T-helper 22 cell (primary cell): ENCODE results near the gene CYBA.
A peak's percentile ranks its signal among the peaks of the same experiment; 100 is the strongest.
"Not testable (repeated sequence)": the region's sequence is repeated elsewhere in the genome, so short reads cannot be mapped to it uniquely, and the experiment has no call there.

Experiments used
- DNase-seq: peaks from one replicate; pipeline ENCODE4 v3.0.0-alpha.2; 2020; ENCODE audit warnings: low read depth

CYBA gene

GRCh38 chr16:88686062-88686438, 35.2 kb upstream of the CYBA start:
- DNase-seq = peak; percentile 51

DNA sequence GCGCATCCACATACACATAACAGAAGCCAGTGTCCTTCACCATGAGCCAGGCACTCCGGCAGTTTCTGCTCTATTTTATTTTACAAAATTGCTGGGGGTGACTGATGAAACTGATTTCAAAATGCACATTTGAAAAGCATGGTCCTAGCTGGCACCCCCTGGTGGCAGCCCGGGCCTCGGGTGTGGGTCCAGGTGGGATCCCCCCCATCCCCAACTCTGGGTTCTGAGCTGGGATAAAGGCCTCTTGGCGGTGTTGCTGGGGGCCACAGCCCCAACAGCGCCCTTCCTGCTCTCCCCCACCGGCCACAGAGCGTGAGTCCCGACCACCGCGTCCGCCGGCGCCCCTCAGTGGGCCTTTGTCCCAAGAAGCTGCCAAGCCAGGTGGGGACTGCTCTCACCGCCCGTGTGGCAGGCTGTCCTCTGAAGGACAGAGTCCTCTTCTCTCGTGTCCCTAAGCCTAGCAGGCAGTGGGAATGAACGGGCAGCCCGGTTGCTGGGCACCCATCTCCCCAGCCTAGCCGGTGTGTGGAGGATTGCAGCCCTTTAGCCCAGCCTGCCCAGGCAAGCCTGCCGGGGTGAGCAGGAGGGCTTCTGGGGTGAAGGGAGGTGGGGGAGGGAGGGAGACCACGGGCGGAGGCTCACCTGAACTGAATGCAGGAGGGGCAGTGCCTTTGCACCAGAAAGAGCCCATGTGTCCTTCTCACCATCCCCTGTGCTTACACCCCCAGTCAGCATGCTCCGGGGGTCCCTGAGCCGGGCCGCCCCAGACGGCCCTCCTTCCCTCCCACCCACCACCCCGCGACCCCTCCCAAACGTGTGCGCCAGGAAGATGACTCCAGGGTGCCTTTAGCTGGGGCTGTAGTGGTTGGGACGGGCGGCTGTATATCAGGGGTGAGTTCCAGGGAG, 34.6 kb upstream of the CYBA start:
- no peak for DNase-seq

DNA sequence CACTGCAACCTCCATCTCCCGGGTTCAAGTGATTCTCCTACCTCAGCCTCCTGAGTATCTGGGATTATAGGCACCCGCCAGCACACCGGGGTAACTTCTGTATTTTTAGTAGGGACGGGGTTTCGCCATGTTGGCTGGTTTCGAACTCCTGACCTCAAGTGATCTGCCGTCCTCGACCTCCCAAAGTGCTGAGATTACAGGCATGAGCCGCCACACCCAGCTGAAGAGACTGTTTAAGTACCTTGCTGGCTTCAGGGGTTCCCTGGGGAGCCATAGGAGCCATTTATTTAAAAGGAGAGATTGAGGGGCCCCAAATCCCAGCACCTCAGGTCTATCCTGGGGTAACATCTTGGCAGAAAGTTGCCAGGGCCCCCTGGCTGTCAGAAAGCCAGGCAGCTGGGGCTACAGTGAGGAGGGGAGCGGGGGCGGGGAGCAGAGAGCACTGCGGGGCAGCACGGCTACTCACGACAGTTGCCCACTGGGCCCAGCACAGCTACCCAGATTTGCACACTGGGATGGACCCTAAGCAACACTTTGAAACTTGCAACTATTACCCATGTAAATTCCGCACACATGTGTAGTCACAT, 33.8 kb upstream of the CYBA start:
- DNase-seq = no peak

GRCh38 chr16:88681709-88682451, 31.0 kb upstream of the CYBA start:
- DNase-seq = peak; percentile 45

GRCh38 chr16:88681084-88681680, 30.3 kb upstream of the CYBA start:
- DNase-seq = no peak

- DNase-seq = no peak
Observed at GRCh38 chr16:88680554-88681083, 29.8 kb upstream of the CYBA start.

- no peak for DNase-seq
Observed at GRCh38 chr16:88678224-88678979, 27.5 kb upstream of the CYBA start.

DNA sequence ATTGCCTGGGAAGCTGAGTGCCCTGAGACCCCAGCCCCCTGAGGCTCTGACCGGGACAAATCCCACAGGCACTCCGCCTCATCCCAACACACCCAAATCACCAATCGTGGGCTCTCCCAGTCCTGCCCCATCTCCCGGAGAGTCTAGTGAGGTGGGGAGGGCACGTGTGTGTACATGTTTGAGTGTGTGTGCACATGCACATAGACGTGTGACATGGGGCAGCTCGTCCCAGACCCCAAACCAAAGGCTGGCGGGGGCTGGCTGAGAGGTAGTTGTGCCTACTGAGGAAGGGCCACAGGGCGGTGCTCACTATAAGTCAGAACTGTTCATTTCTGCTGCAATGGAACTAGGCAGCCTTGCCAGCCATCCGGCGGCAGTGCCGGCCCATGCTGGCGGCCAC, 26.9 kb upstream of the CYBA start:
- no peak for DNase-seq

GRCh38 chr16:88676502-88677242, 25.8 kb upstream of the CYBA start:
- no peak for DNase-seq

- DNase-seq = no peak
Observed at GRCh38 chr16:88673716-88674379, 23.0 kb upstream of the CYBA start.

DNA sequence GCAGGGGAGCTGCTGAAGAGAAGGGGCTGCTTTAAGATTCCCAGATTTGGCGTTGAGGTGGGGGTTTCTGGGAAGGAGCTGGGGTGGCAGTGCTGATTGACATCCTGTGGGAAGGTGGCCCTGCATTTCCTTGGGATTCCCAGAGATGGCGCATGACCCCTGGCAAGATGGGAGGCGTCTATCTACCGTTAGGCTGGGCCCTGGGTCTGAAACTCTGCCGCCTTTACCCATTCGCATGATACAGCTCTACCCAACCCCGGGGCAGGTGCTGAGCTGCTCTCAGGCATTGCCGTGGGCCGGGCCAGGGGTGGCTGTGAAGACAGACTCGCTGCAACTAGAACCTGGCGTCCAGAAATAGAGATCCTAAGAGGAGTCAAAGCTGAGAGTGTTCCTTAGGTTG, 21.9 kb upstream of the CYBA start:
- no peak for DNase-seq

DNA sequence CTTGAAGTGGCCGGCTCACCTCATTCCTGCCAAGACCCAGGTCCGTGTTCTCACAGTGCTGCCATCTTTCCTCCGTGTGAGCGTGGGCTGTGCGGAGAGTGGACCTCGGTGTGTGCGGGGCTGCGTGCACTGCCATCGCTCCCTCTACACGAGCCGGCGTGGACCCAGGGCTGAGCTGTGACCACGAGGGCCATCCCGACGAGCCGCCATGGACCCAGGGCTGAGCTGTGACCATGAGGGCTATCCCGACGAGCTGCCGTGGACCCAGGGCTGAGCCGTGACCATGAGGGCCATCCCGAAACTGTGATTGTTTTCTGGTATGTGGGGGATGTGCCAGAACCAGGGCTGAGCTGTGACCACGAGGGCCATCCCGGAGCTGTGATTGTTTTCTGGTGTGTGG, 21.0 kb upstream of the CYBA start:
- no peak for DNase-seq

DNA sequence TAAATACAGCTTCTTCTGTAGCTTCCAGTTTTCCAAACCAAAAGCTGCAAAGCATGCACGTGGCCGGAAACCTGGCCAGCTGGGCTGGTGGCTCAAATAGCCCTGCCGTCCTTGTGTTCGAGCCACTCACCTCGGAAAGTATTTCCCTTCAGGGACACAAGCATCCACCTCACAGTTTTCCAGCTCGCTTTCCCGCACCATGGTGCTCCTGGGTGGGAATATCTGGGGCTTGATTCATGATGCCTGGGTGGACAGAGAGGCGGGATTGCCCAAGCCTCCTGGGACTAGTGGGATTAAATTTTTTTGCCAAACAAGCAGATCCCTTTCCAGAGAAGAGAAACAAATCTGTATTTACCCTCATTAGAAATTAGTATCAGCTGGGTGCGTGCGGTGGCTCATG, 19.1 kb upstream of the CYBA start:
- DNase-seq = no peak

GRCh38 chr16:88669493-88669892, 18.6 kb upstream of the CYBA start:
- not testable (repeated sequence) for DNase-seq

- DNase-seq = no peak
Observed at GRCh38 chr16:88667461-88667860, 16.6 kb upstream of the CYBA start.

- DNase-seq = no peak
Observed at GRCh38 chr16:88665570-88665969, 14.7 kb upstream of the CYBA start.

GRCh38 chr16:88665148-88665547, 14.3 kb upstream of the CYBA start:
- no peak for DNase-seq

DNA sequence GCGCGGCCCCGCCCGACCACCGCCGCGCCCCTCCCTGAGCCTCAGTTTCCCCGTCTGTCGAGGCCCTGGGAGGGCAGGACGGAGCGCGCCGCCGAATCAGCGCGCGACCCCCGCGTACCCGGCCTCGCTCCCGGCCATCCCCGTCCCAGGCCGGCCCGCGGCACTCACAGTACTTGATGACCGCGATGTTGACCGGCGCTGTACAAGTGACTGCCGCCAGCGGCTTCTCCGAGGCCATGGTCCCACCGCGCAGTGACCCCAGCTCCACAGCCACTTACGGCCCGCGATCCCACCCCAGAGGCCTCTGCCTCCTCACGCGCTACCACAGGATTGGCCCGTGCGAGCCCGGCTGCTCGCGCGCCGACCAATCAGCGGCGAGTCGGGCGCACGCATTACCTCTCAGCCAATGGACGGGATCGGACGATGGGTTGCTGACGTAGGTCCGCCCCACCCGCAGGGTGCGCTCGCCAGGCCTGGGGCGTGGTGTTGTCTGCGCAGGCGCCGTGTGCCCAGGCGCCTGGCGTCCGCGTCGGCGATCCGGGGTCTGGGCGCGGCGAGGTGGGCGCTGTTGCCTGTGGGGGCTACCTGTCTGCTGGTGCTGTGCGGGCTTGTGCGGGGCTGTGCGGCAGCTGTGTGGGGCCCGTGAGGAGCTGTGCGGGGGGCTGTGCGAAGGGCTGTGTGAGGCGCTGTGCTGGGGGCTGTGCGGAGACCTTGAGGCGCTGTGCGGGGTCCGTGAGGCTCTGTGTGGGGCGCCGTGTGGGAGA, 12.2 kb upstream of the CYBA start, which contains the start of gene MVD:
TSS of gene MVD (minus strand) at position 249 of the 764 bp plus-strand sequence. CDS start at position 238, 11 bp downstream.
- DNase-seq = peak; percentile 94

DNA sequence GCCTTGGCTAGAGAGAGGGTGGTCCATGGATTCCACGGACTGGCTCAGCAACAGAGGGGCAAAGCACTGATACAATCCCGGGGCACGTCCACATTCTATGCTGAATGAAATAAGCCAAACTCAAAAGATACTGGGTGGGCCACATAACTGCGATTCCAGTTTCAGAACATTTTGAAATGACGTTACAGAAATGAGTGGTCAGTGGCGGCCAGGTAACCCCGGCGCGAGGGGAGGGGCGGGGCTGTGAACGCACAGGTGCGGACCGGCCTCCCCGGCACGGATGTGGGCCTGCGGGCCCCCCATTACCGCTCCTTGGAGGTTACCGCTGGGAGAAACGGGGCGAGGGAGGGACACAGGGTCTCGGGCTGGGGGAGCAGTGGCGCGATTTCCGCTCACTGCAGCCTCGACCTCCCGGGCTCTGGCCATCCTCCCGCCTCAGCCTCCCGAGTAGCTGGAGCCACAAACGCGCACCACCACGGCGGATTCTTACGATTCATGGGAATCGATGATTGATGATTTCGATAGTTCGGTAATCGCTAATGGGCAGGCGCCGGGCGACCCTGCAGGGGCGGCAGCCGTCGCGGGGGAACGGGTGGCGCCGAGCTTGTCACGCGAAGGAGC, 11.5 kb upstream of the CYBA start:
- DNase-seq = no peak
